T-helper 2 cell (primary cell): ENCODE measurements around the gene NUMA1.

ENCODE experiments used
- DNase-seq, 5 experiments: peaks; one replicate each; pipeline versions ENCODE4 v3.0.0 to v3.0.0-alpha.2; 2012 to 2022
- total RNA-seq, 2 donors: gene quantifications; one replicate each; lab custom pipeline; 2026; lab: John Stamatoyannopoulos, UW

Gene NUMA1
- total RNA-seq: 544 to 598 reads per million in 2 donors

GRCh38 chr11:72080326-72081183 is at the start of gene NUMA1, which contains the start of gene LRRC51:
TSS of gene NUMA1 (minus strand) at chr11:72080542. CDS start at chr11:72035943, 44,599 bp downstream.
TSS of gene LRRC51 (plus strand) at chr11:72080850. CDS start at chr11:72089084, 8,234 bp downstream.
- peak; percentile 93 to 100 (median 99) for DNase-seq

- DNase-seq: no peak
Measured at GRCh38 chr11:72129381-72129780, 49.0 kb upstream of the NUMA1 start.

GRCh38 chr11:72127923-72128322 is 47.6 kb upstream of the NUMA1 start:
- no peak for DNase-seq

- no peak for DNase-seq
Measured at GRCh38 chr11:72125956-72126355, 45.6 kb upstream of the NUMA1 start.

- no peak for DNase-seq
Measured at GRCh38 chr11:72124046-72124445, 43.7 kb upstream of the NUMA1 start.

- no peak for DNase-seq
Measured at GRCh38 chr11:72123117-72123653, 42.8 kb upstream of the NUMA1 start.

- no peak for DNase-seq
Measured at GRCh38 chr11:72122607-72123006, 42.3 kb upstream of the NUMA1 start.

GRCh38 chr11:72120930-72121329 is 40.6 kb upstream of the NUMA1 start:
- no peak for DNase-seq

- no peak for DNase-seq
Measured at GRCh38 chr11:72119198-72119597, 38.9 kb upstream of the NUMA1 start.

GRCh38 chr11:72116019-72116755 is 35.8 kb upstream of the NUMA1 start:
- no peak for DNase-seq

GRCh38 chr11:72114570-72114969 is 34.2 kb upstream of the NUMA1 start:
- DNase-seq: no peak

- no peak for DNase-seq
Measured at GRCh38 chr11:72112978-72113808, 32.9 kb upstream of the NUMA1 start.

- peak; percentile 78 to 100 (median 98) for DNase-seq
Measured at GRCh38 chr11:72112143-72112977, 32.0 kb upstream of the NUMA1 start, which contains the start of gene ANAPC15. TSS of gene ANAPC15 (minus strand) at chr11:72112695. CDS start at chr11:72111276, 1,419 bp downstream.

- DNase-seq: no peak
Measured at GRCh38 chr11:72111300-72112142, 31.2 kb upstream of the NUMA1 start.

GRCh38 chr11:72105888-72106287 is 25.5 kb upstream of the NUMA1 start, which contains the start of gene TOMT:
TSS of gene TOMT (plus strand) at chr11:72105924. CDS start at chr11:72105952, 28 bp downstream.
- no peak for DNase-seq

GRCh38 chr11:72103754-72104167 is 23.4 kb upstream of the NUMA1 start:
- no peak for DNase-seq

- peak; percentile 89 to 99 (median 96) for DNase-seq
Measured at GRCh38 chr11:72102946-72103753, 22.8 kb upstream of the NUMA1 start, which contains the start of gene LAMTOR1. TSS of gene LAMTOR1 (minus strand) at chr11:72103297. CDS start at chr11:72103224, 73 bp downstream.

- no peak for DNase-seq
Measured at GRCh38 chr11:72102631-72102945, 22.2 kb upstream of the NUMA1 start.

GRCh38 chr11:72102162-72102561 is 21.8 kb upstream of the NUMA1 start:
- DNase-seq: no peak
